MM.1S (cell line): ENCODE results near the gene NDUFAF4.

Experiments used
- EZH2phosphoT487 ChIP-seq: fragments of 300-600 bp; sonication (generic); IDR thresholded peaks from 2 replicates; pipeline ENCODE4 v1.6.1; 2018; ENCODE audit warnings: antibody characterized with exemption, low read length
- TF ChIP-seq, protein P1 (sequence below): fragments of 300-600 bp; sonication (generic); IDR thresholded peaks from 2 replicates; pipeline ENCODE4 v1.5.1; 2016; ENCODE audit warnings: antibody characterized with exemption, low read length, mixed read lengths

DNA sequence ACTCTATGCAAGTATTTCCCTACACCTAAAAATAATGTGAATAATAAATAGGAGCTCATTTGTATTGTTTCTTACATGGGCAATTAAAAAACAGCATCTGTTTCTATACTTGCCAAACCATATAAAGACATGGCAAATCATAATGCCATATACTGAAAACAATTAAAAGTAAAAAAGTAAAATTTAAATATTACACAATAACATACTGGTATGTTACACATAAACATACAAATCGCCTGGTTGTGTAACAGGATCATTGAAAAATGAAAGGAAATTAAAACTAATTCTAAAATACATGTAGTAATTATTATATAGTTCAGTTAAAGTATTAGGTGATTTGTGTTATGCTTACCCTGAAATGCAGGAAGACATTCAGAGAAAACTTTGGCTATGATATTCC, 11.2 kb downstream of the NDUFAF4 start:
- TF ChIP-seq, protein P1, sequence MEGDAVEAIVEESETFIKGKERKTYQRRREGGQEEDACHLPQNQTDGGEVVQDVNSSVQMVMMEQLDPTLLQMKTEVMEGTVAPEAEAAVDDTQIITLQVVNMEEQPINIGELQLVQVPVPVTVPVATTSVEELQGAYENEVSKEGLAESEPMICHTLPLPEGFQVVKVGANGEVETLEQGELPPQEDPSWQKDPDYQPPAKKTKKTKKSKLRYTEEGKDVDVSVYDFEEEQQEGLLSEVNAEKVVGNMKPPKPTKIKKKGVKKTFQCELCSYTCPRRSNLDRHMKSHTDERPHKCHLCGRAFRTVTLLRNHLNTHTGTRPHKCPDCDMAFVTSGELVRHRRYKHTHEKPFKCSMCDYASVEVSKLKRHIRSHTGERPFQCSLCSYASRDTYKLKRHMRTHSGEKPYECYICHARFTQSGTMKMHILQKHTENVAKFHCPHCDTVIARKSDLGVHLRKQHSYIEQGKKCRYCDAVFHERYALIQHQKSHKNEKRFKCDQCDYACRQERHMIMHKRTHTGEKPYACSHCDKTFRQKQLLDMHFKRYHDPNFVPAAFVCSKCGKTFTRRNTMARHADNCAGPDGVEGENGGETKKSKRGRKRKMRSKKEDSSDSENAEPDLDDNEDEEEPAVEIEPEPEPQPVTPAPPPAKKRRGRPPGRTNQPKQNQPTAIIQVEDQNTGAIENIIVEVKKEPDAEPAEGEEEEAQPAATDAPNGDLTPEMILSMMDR, result no peak
- no peak for TF ChIP-seq EZH2phosphoT487
